ENCODE data around the gene INPP4B.
A peak's percentile ranks its signal among the peaks of the same experiment; 100 is the strongest.
"Not testable (repeated sequence)": the region's sequence is repeated elsewhere in the genome, so short reads cannot be mapped to it uniquely, and the experiment has no call there.

Gene INPP4B

DNA sequence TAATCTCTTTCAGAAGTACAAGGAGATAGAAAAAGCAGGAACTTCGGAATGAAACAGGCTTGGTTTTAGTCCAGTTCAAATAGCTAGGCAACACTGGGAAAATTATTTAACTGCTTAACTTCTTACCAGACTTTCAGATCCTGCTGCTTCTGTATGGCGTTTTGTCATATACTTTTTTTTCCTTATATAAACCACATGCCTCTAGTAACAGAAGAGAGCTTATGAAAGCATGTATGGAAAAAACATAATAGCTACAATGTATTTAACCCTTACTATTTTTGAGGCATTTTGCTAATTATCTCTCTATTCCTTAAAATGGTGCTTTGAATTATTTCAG is 439.6 kb downstream of the INPP4B start:
- DNase-seq = no peak

DNA sequence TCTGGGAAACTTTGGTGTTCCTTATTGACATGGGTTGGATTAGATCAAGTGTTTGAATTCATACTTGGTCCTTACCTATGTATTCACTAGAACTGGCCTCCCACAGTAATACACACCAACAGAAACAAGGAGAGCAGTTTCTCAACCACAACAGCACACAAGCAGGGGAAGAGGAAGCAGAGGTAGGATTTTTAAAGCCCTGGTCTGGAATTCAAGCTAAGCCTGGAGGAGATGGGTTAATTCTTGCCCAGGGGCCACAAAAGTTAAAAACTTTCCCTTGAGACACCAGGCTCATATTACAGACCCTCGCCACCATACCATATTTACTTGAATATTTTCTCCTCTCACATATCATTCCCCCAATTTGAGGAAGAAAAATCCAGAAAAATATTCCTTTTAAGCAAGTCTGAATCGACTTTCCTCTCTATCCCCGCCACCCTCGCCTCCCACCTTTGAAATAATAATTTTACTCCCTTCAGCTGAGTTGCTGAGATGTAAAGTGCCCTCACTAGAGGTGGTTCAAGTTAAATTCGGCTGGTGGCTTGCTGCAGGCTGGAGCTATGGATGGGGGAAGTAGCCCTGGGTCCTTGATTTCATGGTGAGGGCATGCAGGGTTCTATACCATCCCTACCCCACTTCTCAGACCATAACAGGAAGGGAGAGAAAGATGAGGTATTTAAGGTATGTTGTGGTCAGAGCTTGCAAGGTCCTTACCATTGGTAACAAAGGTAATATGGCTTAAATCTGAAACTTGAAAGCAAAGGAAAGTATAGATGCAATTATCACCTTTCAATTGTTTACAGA is 440.2 kb downstream of the INPP4B start:
- DNase-seq = no peak

DNA sequence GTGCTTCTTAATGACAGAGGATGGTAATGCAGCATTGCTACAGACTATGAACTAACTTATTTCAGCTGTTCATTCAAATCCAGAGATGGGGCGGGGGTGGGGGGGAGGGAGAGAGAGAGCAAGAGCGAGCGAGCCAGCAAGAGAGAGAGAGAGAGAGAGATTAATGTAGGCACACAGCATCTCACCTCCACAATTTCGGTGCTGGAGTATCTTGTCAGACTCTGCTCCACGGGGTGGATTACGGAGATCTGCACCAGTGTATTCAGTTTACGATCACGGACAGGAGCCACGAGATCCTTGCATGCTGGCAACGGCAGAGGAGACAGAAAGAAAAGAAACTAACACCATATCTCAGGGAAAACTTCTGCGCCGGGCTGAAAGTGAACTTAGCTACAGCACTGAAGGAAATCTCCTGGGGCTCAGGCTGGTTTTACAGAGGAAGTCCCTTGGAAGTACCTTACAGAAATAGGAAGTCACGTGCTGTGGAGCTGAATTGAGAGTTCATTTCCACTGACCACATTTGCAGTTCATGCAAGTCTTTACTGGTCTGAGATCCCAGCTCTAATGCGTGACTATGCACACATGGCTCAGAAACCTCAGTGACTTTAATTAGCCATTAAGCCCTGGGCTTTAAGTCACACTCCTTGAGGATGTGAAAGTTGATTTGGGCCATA is 440.9 kb downstream of the INPP4B start:
- DNase-seq = peak; percentile 43 to 72

DNA sequence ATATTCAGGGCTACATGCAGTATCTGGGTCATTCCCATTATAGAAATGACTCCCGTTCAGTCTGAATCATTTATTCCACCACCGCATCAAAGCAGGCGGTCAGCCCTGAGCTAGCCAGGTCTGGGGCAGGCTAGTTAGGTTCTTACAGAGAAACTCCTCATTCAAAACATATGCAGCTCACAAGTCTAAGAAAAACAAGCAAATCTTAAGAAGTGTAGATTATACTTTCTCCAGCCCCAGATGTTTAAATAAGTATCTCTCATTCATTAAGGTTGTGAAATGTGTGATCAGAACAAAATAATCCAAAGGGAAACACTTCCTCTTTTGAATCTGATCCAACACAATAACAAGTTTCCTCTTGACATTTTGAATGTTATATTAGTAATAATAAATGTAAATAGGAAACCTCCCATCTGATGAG is 441.9 kb downstream of the INPP4B start:
- DNase-seq = peak in 1 of 2 donors; percentile 39

DNA sequence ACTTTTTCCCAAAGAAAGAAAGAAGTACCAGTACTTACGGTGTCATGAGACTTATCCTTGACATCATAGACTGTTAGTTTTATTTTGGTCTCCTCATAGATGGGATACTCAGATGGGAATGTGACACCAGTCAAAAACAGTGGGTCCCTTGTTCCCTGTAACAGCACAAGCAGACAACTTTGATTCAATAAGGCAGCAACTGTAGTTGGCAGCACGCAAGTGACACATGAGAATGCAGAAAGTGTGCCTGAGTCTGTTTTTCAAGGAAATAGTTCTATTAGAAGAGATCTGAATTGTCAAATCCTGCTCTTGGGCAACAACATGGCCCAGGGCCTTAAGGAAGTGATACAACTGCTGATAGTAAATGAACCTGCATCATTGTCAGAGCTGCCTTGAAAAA is 443.2 kb downstream of the INPP4B start:
- DNase-seq = peak in 1 of 2 donors; percentile 29

DNA sequence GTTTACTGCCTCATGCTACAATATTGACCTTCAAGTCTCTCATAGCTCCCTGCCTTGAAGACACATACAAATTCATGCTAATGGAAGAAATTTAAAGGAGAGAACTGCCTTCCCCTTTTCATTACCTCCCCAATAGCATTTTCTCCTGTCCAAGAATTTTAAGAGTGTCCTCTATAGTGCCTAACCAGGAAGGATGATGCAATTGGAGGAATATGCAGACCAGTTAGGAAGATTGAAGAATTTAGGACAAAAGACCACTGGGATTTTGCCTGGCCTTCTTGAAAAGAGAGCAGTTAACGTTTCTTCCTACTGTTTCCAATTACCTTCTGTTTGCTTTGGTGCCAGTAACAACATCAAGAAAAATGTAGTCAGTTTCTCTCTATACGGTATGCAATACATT is 443.9 kb downstream of the INPP4B start:
- no peak for DNase-seq

DNA sequence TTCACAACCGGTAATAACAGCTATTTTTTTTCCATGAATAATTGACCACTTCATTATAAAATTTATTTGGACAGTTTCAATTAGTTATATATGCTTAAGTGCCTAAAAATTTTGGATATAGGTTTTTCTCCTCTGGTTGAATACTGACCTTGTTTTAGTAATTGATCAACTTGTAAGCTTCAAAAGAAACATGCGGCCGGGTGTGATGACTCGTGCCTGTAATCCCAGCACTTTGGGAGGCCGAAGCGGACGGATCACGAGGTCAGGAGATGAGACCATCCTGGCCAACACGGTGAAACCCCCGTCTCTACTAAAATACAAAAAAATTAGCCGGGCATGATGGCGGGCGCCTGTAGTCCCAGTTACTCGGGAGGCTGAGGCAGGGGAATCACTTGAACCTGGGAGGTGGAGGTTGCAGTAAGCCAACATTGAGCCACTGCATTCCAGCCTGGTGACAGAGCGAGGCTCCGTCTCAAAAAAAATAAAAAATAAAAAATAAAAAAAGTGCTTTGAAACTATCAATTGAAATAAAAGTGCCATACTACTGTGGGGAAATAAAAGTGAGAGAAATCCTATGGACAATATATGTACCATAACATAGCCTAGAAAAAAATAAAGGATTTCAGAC is 448.6 kb downstream of the INPP4B start:
- not testable (repeated sequence) for DNase-seq

DNA sequence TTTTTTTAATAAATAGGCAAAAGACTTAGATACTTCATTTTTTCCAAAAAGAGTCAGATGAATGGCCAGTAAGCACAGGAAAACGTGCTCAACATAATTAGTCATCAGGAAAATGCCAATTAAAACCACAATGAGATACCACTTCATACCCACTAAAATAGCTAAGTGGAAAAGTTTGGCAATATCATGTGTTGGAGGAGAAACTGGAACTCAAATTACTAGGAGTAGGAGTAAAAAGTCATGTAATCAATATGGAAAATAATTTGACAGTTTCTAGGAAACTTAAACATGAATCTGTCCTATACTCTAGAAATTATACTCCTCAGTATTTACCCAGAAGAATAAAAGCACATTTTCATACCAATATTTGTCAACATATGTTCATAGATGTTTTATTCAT is 449.8 kb downstream of the INPP4B start:
- no peak for DNase-seq

DNA sequence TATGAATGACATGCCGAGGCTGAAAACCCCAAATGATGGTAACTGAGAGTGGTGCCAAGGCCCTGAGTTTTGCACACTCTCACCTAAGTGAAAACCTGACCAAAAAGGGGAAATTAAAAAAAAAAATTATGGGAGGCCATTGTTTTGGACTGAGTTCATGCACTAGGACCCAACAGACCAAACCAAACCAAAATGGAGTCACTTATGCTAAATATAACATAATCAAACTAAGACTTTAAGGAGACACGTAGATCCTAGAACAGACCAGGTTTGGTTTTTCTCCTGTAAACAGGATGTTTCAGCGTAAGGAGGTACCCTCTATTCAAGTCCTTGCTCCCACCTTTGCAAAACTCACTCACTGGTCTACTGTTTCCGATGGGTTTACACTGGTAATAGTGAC is 453.0 kb downstream of the INPP4B start:
- DNase-seq = no peak

DNA sequence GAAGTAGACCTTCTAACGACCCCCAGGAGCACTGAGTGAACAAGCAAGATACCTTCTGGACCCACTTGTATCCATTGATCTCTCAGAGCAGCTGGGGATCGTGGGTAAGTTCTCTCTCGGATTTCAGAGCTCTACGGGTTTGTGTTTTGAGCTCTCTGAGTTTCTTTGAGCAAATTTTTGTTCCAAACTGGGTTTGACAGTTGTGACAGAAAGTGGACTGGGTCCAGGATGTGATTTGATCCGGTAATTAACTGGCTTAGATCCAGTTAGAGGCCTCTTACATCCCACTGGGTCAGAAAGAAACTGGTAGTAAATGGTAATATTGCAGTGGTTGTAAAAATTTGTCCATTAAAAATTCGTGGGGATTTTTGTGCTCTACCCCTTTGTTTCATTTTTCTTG is 459.2 kb downstream of the INPP4B start:
- no peak for DNase-seq

DNA sequence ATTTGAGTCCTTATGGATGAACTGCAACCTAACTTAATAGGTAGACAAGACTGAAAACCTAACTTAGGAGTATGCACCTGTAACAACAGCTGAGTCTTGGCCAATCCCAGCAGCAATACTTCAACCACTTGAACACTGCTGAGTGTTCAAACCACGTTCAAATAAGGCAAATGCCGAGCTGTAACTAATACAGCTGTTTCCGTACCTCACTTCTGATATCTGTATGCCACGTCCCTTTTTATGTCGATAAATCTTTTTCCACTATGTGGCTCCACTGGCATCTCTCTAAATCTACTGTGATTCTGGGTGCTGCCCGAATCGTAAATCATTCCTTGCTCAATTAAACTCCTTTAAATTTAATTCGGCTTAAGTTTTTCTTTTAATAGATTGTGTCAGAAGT is 459.7 kb downstream of the INPP4B start:
- peak in 1 of 2 donors; percentile 50 for DNase-seq

DNA sequence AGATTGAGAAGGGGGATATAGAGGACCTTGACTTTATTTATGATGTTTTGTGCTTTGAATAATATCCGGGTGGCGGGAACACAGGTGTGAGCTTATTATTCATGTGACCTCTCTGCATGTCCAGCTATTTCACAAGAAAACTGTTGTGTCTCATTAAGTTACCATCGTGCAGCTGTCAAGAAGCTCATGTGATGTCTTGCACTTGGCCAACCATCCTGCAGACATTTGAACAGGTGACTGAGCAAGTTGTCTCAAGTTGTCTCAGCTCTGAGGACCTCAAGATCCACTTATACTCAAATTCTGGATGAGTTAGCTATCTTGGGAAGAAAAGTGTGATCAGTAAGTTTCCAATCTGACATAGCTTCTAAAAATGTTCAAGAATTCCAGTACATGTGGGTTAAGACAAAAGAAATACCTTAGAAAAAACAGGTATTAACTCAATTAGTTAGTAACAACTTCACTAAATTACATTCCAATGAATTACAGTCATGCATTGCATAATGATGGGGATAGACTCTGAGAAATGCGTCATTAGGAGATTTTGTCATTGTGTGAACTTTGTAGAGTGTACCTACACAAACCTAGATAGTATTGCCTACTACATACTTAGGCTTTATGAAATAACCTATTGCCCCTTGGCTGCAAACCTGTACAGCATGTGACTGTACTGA is 462.2 kb downstream of the INPP4B start:
- no peak for DNase-seq

DNA sequence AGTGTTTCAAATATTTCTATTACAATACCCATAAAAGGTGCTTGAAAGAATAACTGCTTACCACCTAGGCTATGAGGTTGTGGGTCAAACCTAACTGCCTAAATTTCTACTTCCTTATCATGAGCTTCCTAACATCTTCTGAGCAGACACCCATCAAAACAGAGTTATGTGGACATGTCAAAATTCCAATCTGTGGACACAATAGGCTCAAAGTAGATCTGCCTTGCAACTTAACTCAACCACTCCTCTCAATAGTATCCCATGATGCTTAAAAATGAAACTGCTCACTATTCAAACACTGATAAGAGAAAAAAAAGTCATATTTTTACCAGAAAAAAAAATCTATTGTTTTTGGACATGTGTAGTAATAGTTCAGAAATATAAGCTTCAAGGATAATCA is 462.7 kb downstream of the INPP4B start:
- no peak for DNase-seq

DNA sequence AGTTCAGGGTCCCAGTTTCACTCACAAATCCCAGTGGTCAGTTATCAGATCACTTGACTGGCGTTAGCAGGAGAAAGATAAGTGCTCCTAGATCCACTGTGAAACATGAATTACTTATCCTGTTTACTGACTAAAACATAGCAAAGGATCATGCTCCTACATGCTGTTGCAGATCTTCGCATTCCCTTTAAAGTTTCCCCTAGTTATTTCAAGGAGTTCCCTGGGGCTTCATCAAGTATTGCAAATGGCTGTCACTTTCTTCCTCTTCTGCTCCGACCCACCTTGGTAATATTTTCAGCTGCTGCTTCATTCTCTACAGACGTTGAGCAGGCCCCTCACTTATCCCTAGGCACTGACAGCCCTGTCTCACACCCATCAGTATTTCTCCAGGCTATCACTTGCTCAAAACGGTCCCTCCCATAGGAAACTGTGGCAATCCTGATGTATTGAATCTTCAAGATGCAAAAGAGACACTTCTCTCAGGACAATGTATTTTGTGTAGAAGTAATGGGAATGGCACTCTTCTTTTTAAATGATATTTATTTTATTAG is 466.0 kb downstream of the INPP4B start:
- no peak for DNase-seq

DNA sequence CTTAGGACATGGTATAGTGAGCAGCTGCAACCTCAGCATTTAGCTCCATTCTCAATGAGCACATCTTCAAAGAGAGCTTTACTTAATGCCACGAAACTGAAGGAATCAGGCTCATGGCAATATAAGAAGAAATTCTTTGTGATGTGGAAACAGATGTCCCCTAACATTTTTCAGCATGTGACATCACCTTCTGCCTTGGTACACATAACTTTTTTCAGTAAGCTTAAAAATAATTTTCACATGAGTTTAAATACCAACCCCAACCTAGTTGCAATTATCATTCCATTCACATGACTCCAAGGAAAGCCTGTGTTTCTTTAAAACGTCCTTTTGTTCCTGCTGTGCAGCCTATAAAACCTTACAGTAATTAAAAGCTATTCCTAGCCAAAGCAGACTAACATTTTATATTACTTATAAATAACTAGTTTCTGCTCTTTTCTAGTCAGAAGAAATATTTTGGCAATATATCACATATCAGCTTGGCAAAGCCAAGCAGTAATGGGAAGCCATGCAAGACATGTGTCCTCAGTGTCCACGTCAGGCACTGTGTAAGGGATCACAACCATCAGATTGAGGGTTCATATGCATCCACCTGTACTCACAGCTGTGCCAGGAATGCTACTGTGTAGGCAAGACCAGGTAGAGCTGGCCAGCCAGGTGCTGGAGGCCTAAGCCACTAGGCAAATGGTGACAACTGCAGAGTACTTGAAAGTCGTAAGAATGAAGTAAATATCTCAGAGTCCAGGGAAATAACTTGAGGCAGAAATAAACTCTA is 466.6 kb downstream of the INPP4B start:
- no peak for DNase-seq

DNA sequence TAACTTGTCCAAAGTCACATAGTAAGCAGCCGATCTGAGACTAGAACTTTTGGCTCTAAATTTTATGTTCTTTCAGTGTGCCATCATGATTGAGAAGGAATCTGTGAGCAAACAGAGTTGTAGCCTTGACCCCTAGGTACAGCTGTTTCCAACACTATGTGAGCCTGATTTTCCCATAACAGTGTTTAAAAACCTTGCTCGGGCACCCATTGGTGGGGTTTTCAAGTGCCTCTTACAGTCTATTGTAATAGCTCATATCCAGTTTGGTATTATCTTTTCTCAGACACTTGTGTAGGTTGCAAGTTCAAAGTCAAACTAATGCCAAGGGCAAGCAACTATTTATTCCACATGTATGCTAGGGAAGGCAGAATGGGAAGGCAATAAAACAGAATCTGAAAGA is 467.9 kb downstream of the INPP4B start:
- no peak for DNase-seq

DNA sequence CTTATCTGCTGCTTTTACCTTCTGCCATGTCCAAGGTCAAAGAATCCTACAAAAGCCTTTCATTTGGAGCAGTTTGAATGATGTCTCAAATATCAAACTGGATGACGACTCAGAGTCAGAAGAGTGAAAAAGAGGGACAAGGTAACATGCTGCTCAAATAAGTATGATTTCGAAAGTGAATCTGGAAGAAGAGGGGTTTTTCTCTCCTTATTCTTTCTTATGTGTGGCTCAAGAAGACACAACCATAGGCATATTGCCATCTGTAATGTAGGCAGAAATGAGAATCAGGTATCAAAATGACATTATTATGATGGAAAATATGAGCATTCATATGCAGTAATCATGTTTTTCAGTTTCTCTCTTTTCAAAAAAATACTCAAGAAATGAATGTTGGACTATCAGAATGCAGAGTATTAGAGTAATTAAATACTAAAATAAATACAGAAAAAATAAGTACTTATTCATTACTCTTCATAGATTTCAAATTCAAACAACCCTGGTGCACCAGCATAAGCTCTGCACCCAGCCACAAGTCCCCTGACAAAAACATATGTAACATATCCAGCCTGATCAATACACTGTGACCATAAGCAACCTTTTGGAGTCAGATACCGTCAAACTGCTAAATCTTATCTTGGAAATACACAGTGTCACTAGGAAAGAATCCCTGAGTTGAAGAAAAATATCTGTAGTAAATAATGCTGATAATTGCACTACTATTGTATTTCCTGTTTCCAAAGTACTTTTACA is 468.6 kb downstream of the INPP4B start:
- DNase-seq = peak in 1 of 2 donors; percentile 54

DNA sequence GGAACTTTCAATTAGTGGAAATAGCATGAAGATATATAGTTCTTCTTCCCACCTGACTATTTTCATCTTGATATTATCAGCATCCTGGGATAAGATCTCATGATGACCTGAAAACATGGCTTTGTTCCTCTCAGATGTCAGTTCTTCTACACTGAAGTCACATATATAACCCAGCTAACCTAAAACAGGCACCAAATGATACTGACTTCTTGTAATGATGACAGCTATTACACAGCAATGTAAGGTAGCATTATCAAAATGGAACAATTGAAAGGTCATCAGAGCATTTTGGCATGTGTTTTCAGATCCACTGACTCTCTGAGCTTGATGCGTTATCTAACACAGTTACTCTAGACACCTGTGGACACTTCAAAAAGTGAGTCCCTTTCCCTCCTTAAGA is 469.9 kb downstream of the INPP4B start:
- DNase-seq = no peak

DNA sequence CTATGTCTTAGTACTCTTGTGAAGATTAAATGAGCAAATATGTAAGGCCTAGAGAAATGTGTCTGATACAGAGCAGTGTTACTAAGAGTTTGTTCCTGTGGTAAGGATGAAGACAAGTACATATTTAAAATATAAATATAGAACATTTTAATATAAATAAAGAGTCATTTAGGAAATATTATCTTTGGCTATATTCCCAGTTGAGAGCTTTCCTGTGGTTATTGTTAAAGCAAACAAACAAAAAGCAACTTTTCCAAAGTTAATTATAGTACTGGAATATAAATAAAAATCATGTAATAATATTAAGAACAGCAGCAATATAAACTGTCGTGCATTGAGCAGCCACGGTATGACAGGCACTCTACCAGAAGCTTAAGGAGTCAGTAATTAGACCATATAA is 472.5 kb downstream of the INPP4B start:
- DNase-seq = no peak

DNA sequence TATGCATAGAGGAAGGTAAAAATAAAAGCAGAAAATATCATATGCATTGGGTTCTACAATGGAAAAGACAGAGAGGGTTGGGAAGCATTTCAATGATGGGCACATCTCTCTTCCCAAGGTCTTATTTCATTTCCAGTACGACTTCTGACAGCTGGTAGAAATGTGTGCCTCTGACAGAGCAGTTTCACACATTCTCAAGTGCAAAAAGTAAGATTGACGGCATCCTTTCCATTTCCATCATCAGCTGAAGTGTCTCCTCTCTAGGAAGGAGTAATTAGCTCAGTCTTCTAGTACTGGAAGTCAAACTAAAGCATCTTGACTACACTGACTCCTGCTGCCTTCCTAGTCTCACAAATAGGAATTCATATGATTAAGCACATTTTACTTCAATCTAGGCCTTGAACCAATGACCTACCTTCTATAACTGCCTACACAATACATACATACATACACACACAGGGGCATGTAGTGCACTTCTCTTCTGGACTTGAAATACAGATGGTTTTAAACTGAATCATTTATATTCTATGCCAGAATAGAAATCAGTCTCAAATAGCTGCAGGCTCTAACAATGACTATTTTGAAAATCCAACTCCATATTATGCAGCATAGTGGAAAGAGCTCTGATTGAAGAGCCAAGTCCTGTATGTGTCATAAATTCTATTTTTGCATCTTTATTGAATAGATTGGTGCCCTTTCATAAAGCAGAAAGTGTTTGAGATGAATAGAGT is 473.4 kb downstream of the INPP4B start:
- DNase-seq = no peak

DNA sequence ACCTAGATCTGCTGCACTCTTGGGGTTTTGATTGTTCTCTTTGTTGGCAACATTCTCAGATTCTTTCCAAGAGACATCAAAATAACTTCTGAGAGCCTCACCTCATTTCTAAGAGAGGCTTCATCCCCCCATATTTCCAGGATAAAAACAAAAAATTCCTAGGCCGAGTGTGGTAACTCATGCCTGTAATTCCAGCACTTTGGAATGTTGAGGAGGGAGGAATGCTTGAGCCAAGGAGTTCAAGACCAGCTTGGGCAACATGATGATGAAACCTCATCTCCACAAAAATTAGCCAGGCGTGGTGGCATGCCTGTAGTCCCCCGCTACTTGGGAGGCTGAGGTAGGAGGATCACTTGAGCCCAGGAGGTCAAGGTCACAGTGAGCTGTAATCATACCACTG is 477.0 kb downstream of the INPP4B start:
- DNase-seq = no peak

Data from CD4-positive, alpha-beta T cell treated with Interleukin-4 for 1 hour (primary cell).